Activated CD8-positive, alpha-beta memory T cell treated with anti-CD3 and anti-CD28 coated beads, Interleukin-2, amount 50 U/mL, for 4 hours (primary cell): Measurements from ENCODE around the gene SELENOI.

Source experiments
- DNase-seq: peaks from one replicate; pipeline ENCODE4 v3.0.0-alpha.2; 2020

The SELENOI gene

GRCh38 chr2:26412091-26412673, 66.2 kb downstream of the SELENOI start:
- DNase-seq = no peak

DNA sequence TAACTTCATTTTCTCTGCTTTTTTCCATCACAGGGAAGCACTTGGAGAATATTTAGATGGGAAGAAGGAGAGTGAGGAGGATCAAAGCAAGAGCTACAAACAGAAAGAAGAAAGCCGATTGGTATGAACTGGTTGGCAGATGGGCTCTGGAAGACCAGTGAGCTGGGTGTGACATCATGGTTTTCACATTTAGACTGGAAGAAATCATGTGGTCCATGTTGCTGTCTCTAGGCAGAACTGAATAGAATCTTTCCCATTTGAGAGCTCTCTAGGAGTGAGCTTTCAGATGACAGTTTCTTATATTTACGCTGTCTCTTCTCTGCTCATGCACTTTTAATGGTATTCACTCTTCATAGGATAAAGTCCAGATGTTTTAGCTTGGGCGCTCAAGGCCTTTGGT, 68.4 kb downstream of the SELENOI start:
- DNase-seq = no peak

- DNase-seq = no peak
Measured at GRCh38 chr2:26421961-26422360, 76.0 kb downstream of the SELENOI start.

GRCh38 chr2:26422947-26423629, 77.1 kb downstream of the SELENOI start:
- DNase-seq = no peak

DNA sequence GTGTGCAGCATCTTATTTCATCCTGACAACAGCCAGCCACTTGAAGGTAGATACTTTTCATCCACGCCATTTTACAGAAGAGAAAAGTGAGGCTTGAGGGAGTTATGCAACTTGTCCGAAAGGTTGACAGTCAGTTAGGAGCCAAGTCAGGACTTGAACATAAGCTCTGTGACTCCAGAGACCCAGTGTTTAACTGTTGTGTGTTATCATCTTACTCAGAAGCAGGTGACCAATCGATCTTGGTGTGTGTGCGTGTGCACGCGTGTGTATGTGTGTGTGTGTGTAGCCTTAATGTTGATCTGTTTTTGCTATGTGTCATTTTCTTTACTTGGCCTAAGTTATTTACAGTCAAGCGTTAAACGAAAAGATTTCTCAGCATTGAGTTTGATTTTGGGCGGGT, 77.8 kb downstream of the SELENOI start:
- no peak for DNase-seq

DNA sequence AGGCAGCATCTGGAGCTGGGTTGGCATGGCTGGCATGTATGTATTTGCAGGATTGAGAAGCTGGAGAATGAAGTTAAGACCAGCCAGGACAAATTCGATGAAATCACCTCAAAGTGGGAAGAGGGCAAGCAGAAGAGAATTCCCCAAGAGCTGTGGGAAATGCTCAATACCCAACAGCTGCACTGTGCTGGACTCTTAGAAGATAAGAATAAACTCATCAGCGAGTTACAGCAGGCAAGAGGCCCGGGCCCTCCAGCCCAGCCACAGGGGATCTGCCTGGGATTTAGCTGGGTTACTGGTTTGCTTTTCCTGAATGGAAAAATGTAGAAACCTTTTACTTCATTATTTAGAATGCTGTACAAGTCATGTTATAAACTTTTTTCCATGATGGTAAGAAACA, 78.3 kb downstream of the SELENOI start:
- DNase-seq = no peak

- no peak for DNase-seq
Measured at GRCh38 chr2:26428846-26429245, 82.9 kb downstream of the SELENOI start.

DNA sequence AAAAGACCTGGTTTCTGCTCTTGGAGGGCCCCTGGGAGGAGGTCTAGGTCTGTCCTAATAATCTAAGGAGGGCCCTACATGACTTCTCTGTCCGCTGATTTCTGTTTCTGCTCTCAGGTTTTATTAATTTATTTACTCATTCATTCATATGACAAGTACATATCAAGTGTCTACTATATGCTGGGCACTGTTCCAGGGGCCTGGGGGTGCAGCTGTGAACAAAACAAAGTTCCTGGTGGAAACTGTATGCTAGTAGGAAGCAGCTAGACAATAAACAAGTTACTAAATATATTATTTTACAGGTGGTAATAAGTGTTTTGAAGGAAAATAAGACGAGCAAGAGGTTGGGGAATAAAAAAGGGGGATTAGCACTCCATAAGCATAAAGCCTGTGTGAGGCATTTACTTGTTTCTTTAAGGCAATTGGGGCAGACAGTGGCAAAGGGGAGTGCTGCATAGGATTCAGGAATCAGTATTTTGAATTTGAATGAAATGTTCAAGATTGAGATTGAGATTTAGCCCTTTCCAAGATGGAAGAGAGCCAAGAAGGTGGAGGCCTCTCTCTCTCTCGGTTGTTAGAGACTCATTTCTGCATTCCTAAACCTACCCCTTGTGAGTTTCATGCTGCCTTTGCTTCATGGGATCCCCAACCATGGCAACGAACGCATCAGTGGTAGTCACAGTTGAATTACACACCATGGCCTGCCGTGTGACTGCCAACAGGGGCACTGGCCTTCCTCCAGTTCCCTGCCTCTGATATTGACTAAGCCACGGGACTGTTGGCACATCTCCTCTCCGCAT, 84.0 kb downstream of the SELENOI start:
- no peak for DNase-seq

DNA sequence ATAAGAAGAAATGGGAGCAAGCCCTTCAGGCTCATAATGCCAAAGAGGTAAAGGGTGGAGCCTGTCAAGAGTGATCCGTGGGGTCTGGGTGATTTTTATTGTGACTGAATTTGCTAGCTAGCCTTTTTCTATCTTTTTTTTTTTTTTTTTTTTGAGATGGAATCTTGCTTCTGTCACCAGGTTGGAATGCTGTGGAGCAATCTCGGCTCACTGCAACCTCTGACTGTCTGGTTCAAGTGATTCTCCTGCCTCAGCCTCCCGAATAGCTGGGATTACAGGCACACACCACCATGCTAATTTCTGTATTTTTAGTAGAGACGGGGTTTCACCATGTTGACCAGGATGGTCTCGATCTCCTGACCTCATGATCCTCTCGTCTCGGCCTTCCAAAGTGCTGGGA, 84.9 kb downstream of the SELENOI start:
- no peak for DNase-seq

- no peak for DNase-seq
Measured at GRCh38 chr2:26432363-26432762, 86.4 kb downstream of the SELENOI start.

DNA sequence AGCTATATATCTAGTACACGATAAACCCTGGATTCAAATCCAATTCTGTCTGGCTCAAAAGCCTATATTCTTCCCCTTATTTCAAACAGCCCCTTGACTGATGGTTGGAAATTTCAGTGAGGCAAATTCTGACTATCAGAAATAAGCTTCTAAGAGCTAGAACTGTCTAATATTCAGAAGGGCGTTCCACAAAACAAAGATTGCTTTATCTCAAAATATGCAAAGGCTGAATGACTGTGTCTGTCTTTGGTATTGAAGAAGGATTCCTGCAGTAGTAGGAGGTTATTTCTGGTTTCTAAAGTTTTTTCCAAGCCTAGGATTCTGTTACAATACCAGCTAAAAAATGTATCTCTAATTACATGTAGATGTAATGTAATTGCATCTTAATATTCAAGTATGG, 86.9 kb downstream of the SELENOI start:
- no peak for DNase-seq

- no peak for DNase-seq
Measured at GRCh38 chr2:26435106-26435505, 89.2 kb downstream of the SELENOI start.

DNA sequence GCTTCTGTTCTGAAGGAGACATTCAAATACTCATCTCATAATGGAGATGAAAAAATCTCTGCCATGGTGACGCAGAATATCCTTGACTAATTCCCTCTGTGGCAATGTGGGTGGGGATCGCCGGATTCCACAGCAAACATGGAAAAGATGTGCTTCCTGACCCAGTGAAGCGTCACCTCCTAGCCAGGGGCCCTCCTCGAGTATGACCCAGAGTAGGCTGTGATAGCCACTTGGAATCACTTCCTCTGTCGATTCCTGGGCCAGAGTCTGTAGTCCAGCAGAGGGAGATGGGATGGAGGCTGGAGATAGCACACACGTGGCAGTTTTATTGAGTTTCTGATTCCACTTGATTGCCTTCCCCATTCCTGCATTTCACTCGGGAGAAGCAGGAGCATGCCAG, 92.6 kb downstream of the SELENOI start:
- DNase-seq = no peak

- no peak for DNase-seq
Measured at GRCh38 chr2:26438926-26439325, 93.0 kb downstream of the SELENOI start.

DNA sequence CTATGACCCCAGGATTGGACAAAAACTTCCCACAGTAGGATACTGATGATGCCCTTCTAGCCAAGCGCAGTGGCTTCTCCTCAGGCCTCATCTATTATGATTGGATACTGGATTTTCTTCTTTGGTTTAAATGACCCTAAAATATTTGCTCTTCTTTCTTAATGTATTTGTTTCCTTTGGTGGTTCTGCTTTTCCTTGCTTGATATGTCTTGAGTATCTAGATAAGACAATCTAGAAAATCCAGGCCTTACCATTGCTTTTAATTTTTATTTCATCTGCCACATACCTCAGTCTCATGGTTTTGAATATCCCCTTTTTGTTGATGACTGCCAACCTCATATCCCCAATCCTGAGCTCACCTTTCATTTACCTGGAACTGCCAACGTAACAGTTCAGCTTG, 96.4 kb downstream of the SELENOI start:
- DNase-seq = no peak

- no peak for DNase-seq
Measured at GRCh38 chr2:26442707-26443106, 96.8 kb downstream of the SELENOI start.

DNA sequence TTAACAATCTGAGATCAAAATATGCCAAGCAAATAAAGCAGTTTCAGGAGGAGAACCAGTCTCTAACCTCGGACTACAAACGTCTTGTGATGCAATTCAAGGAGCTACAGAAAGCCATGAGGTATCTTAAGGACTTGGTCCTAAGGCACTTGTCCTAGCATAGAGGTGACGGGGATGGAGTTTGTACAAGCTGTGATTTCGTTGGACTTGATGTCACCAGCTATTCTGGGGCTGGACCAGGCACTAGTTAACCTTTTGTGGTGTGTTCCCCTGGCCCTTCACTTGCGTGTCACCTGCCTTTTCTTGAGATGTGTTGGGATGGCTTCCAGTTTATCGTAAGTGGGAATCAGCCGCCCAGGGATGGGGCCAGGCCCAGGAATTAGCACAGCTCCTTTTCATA, 98.3 kb downstream of the SELENOI start:
- no peak for DNase-seq
